Osteocyte (in vitro differentiated cells): Measurements from ENCODE around the gene RNF40. TPM values are rescaled to one million over a fixed set of nuclear protein-coding genes. Genes with fewer than 3 reads are reported as not detected.

Experiments used
- DNase-seq: peaks from one replicate; pipeline ENCODE4 v3.0.0; 2021; ENCODE audit warnings: mixed read lengths; ENCODE audit not compliant: unreplicated experiment; ENCODE audit errors: extremely low spot score
- H3K27ac Mint-ChIP-seq: one replicate; pipeline ENCODE4 v1.8.0; 2021; ENCODE audit warnings: mild to moderate bottlenecking, mixed read lengths; ENCODE audit not compliant: unreplicated experiment
- H3K27me3 Mint-ChIP-seq: one replicate; pipeline ENCODE4 v1.8.0; 2021; ENCODE audit warnings: mixed read lengths; ENCODE audit not compliant: unreplicated experiment
- H3K36me3 Mint-ChIP-seq: one replicate; pipeline ENCODE4 v1.8.0; 2021; ENCODE audit warnings: mixed read lengths; ENCODE audit not compliant: unreplicated experiment
- H3K4me1 Mint-ChIP-seq: one replicate; pipeline ENCODE4 v1.8.0; 2021; ENCODE audit warnings: mixed read lengths; ENCODE audit not compliant: unreplicated experiment
- H3K4me3 Mint-ChIP-seq: one replicate; pipeline ENCODE4 v1.8.0; 2021; ENCODE audit warnings: mild to moderate bottlenecking, moderate library complexity, mixed read lengths; ENCODE audit not compliant: unreplicated experiment
- H3K9me3 Mint-ChIP-seq: one replicate; pipeline ENCODE4 v1.8.0; 2021; ENCODE audit warnings: mixed read lengths; ENCODE audit not compliant: unreplicated experiment
- total RNA-seq: library from RNA; stranded (reverse); gene quantifications from 2 replicates; pipeline ENCODE4 v1.2.1, GENCODE V29; 2021
- TF ChIP-seq, protein P1 (sequence below): fragments of 200-600 bp; sonication (generic); IDR thresholded peaks from 2 replicates; pipeline ENCODE4 v1.5.0; 2021; ENCODE audit warnings: antibody characterized with exemption, mild to moderate bottlenecking, moderate library complexity

Gene RNF40
- total RNA-seq, 1 donor from 2014 or later = 118 TPM

DNA sequence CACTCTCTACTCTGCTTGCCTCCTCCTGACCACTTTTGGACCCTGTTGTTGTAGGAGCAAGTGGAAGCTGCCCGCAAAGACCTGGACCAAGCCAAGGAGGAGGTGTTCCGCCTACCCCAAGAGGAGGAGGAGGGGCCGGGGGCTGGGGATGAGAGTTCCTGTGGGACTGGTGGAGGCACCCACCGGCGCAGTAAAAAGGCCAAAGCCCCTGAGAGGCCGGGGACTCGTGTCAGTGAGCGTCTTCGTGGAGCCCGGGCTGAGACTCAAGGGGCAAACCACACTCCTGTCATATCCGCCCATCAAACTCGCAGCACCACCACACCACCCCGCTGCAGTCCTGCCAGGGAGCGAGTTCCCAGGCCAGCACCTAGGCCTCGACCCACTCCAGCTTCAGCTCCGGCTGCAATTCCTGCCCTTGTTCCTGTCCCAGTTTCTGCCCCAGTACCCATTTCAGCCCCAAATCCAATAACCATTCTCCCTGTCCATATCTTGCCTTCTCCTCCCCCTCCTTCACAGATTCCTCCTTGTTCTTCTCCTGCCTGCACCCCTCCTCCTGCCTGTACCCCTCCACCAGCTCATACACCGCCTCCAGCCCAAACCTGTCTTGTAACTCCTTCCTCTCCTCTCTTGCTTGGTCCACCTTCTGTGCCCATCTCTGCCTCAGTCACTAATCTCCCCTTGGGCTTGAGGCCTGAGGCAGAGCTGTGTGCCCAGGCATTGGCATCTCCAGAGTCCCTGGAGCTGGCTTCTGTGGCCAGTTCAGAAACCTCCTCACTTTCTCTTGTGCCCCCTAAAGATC is 24.9 kb upstream of the RNF40 start:
- Mint-ChIP-seq H3K36me3 (peaks cover 64% of the 10 kb centered on the region), H3K27ac (no peak overlapping the region), H3K9me3 (no peaks in the 10 kb centered on the region)

DNA sequence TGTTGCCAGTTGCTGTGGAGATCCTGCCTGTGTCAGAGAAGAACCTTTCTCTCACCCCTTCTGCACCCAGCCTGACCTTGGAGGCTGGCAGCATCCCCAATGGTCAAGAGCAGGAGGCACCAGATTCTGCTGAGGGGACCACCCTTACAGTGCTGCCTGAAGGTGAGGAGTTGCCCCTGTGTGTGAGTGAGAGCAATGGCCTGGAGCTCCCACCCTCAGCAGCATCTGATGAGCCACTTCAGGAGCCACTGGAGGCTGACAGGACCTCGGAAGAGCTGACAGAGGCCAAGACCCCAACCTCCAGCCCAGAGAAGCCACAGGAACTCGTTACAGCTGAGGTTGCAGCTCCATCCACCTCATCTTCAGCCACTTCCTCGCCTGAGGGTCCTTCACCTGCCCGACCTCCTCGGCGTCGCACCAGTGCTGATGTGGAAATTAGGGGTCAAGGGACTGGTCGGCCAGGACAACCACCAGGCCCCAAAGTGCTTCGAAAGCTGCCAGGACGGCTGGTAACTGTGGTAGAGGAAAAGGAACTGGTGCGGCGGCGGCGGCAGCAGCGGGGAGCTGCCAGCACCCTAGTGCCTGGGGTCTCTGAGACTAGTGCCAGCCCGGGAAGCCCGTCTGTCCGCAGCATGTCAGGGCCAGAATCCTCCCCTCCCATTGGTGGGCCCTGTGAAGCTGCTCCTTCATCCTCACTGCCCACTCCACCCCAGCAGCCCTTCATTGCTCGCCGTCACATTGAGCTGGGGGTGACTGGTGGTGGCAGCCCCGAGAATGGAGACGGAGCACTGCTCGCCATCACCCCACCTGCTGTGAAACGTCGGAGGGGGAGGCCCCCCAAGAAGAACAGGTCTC is 24.1 kb upstream of the RNF40 start:
- DNase-seq = no peak
- no peaks in the 10 kb centered on the region for H3K9me3 Mint-ChIP-seq
- H3K4me3 Mint-ChIP-seq = no peak overlapping the region
- no peaks in the 10 kb centered on the region for H3K27me3 Mint-ChIP-seq
- H3K27ac Mint-ChIP-seq = no peak overlapping the region
- TF ChIP-seq, protein P1, sequence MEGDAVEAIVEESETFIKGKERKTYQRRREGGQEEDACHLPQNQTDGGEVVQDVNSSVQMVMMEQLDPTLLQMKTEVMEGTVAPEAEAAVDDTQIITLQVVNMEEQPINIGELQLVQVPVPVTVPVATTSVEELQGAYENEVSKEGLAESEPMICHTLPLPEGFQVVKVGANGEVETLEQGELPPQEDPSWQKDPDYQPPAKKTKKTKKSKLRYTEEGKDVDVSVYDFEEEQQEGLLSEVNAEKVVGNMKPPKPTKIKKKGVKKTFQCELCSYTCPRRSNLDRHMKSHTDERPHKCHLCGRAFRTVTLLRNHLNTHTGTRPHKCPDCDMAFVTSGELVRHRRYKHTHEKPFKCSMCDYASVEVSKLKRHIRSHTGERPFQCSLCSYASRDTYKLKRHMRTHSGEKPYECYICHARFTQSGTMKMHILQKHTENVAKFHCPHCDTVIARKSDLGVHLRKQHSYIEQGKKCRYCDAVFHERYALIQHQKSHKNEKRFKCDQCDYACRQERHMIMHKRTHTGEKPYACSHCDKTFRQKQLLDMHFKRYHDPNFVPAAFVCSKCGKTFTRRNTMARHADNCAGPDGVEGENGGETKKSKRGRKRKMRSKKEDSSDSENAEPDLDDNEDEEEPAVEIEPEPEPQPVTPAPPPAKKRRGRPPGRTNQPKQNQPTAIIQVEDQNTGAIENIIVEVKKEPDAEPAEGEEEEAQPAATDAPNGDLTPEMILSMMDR = no peak
- peaks cover 20% of the 10 kb centered on the region for H3K4me1 Mint-ChIP-seq
- H3K36me3 Mint-ChIP-seq = peaks cover 58% of the 10 kb centered on the region

More for the DNA sequence above, 24.9 kb upstream of the RNF40 start:
- TF ChIP-seq, protein P1 = no peak
- DNase-seq = no peak
- H3K27me3 Mint-ChIP-seq = no peaks in the 10 kb centered on the region
- peaks cover 20% of the 10 kb centered on the region for H3K4me1 Mint-ChIP-seq
- H3K4me3 Mint-ChIP-seq = no peak overlapping the region

DNA sequence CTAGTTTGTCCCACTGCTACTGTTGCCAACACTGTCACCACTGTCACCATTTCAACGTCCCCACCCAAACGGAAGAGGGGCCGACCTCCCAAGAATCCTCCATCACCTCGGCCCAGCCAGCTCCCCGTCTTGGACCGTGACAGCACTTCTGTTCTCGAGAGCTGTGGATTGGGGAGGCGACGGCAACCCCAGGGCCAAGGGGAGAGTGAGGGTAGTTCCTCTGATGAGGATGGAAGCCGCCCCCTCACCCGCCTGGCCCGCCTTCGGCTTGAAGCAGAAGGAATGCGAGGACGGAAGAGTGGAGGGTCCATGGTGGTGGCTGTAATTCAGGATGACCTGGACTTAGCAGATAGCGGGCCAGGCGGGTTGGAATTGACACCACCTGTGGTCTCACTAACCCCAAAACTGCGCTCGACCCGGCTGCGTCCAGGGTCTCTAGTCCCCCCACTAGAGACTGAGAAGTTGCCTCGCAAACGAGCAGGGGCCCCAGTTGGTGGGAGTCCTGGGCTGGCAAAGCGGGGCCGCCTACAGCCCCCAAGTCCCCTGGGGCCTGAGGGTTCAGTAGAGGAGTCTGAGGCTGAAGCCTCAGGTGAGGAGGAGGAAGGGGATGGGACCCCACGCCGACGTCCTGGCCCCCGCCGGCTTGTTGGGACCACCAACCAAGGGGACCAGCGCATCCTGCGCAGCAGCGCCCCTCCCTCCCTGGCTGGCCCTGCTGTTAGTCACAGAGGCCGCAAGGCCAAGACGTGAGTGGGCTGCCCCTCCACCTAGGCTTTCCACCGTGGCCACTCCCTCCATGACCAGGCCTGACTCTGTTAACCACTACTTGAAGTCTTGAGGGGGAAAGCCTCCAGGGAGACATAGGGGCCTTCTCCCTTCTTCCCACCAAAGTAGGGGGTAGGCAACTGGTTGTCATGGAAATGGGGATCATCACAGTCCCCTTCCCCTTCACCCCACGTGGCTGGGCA is 22.9 kb upstream of the RNF40 start:
- H3K27me3 Mint-ChIP-seq = no peaks in the 10 kb centered on the region
- H3K4me1 Mint-ChIP-seq = peaks cover 20% of the 10 kb centered on the region
- no peak overlapping the region for H3K4me3 Mint-ChIP-seq
- H3K27ac Mint-ChIP-seq = no peak overlapping the region
- DNase-seq = no peak
- H3K36me3 Mint-ChIP-seq = peaks cover 53% of the 10 kb centered on the region
- H3K9me3 Mint-ChIP-seq = no peaks in the 10 kb centered on the region
- TF ChIP-seq, protein P1 = no peak

DNA sequence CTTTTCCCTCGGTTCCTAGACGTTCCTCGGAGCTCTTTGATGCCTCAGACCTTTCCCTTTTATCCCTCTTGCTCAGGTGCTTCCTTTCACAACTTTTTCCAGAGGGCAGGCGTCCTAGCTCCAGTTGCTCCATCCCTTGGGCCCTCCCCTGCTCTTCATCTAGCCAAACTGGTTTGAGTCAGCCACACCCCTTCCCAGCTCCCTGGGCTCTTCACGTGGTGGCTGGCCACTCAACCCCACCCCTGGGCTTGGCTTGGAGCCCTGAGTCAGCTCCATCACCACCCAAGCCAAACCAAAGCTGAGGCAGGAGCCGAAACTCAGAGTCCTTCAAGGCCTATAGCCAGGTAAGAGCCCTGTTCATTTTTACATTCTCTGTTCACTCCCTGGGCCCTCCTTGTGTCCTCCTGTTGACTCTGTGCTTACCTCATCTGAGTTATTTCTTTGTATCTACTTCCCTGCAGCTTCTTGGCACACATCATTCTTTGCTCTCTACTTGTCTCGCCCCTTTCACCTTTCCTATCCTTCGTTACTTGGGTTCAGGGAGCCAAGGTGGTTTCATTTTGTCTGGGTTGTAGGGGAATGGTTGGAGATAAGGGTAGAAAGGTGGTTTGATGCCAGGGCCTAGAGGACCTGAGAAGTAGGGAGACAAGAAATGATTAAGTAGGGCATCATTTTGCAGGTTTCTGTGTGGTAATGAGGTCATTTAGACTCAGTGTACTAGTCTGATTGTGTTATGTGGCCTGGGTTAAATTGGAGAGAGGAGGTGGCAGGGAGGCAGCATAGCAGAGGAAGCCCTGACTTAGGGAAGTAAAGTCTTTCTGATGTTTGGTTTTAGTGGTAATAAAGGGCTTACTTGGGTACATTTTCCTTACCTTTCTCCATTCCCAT is 21.5 kb upstream of the RNF40 start:
- no peak overlapping the region for H3K4me3 Mint-ChIP-seq
- TF ChIP-seq, protein P1 = no peak
- H3K27me3 Mint-ChIP-seq = no peaks in the 10 kb centered on the region
- H3K9me3 Mint-ChIP-seq = no peaks in the 10 kb centered on the region
- H3K36me3 Mint-ChIP-seq = peaks cover 46% of the 10 kb centered on the region
- peak overlapping the region; percentile 82 for H3K27ac Mint-ChIP-seq
- peaks cover 20% of the 10 kb centered on the region for H3K4me1 Mint-ChIP-seq
- no peak for DNase-seq
